Measurements from ENCODE around the gene CDHR4. TPM values are rescaled to one million over a fixed set of nuclear protein-coding genes. Genes with fewer than 3 reads are reported as not detected.
"Not testable (repeated sequence)": the region's sequence is repeated elsewhere in the genome, so short reads cannot be mapped to it uniquely, and the experiment has no call there.

Gene CDHR4
- polyA plus RNA-seq, 3 donors = not detected

- Mint-ChIP-seq H3K36me3 (peaks cover 32 to 54% of the 10 kb centered on the region in 2 donors), H3K4me3 (no peak overlapping the region), H3K27ac (peak overlapping the region in 1 of 7 donors; percentile 33), H3K9me3 (no peaks in the 10 kb centered on the region), H3K27me3 (ENCODE audit: low read depth in 3 of 3) (no peaks in the 10 kb centered on the region), H3K4me1 (no peaks in the 10 kb centered on the region)
- H3K9me3 ChIP-seq (replicated peaks in 1 of 2; ENCODE audit: control insufficient read depth in 1 of 2, insufficient read depth in 1 of 2, low read length in 2 of 2) = no peaks in the 10 kb centered on the region
- H3K4me3 ChIP-seq (replicated peaks in 1 of 3; ENCODE audit: low read depth in 2 of 3, low read length in 3 of 3) = no peak overlapping the region
- H3K27ac ChIP-seq (ENCODE audit: low read depth in 1 of 2, low read length in 2 of 2) = no peak overlapping the region
- no peaks in the 10 kb centered on the region for H3K27me3 ChIP-seq (ENCODE audit: control insufficient read depth in 2 of 2, insufficient read depth in 2 of 2, low read length in 2 of 2)
- no peak overlapping the region for H3K9ac ChIP-seq (ENCODE audit: insufficient read depth, low read length, poor library complexity, severe bottlenecking)
- intact Hi-C loops (cut with micrococcal nuclease) = no loop called here
- H2AFZ ChIP-seq (ENCODE audit: insufficient read depth, low read depth, low read length, poor library complexity, severe bottlenecking) = no peak overlapping the region
- H4K20me1 ChIP-seq (ENCODE audit: insufficient read depth, low read length) = no peaks in the 10 kb centered on the region
- no peak for TF ChIP-seq CTCF (IDR thresholded peaks at IDR 0.05)
- no peaks in the 10 kb centered on the region for H3K79me2 ChIP-seq (ENCODE audit: insufficient read depth, low read length)
- no peak for DNase-seq
- WGBS (ENCODE audit: insufficient coverage) = no CpG with 5 or more reads among the region's 3 CpGs
- no peak overlapping the region for H3K4me2 ChIP-seq (replicated peaks; ENCODE audit: extremely low read depth, low read length, poor library complexity, severe bottlenecking)
- no peaks in the 10 kb centered on the region for H3K4me1 ChIP-seq (ENCODE audit: control insufficient read depth in 1 of 2, insufficient read depth in 2 of 2, low read length in 2 of 2)
- peaks cover 24 to 55% of the 10 kb centered on the region in 2 donors for H3K36me3 ChIP-seq (replicated peaks in 1 of 2; ENCODE audit: control insufficient read depth in 1 of 2, insufficient read depth in 2 of 2, low read length in 2 of 2)
Measured at GRCh38 chr3:49831341-49831740, 31.7 kb upstream of the CDHR4 start.

- WGBS (ENCODE audit: insufficient coverage) = 100% methylated on average over 3 of the region's 6 CpGs
- Histone ChIP-seq H3K4me1 (ENCODE audit: control insufficient read depth in 1 of 2, insufficient read depth in 2 of 2, low read length in 2 of 2) (no peaks in the 10 kb centered on the region), H3K27ac (ENCODE audit: low read depth in 1 of 2, low read length in 2 of 2) (no peak overlapping the region), H3K4me3 (replicated peaks in 1 of 3; ENCODE audit: low read depth in 2 of 3, low read length in 3 of 3) (no peak overlapping the region), H2AFZ (ENCODE audit: insufficient read depth, low read depth, low read length, poor library complexity, severe bottlenecking) (no peak overlapping the region), H3K27me3 (ENCODE audit: control insufficient read depth in 2 of 2, insufficient read depth in 2 of 2, low read length in 2 of 2) (no peaks in the 10 kb centered on the region), H3K36me3 (replicated peaks in 1 of 2; ENCODE audit: control insufficient read depth in 1 of 2, insufficient read depth in 2 of 2, low read length in 2 of 2) (peaks cover 16 to 26% of the 10 kb centered on the region in 2 donors), H4K20me1 (ENCODE audit: insufficient read depth, low read length) (no peaks in the 10 kb centered on the region), H3K79me2 (ENCODE audit: insufficient read depth, low read length) (no peaks in the 10 kb centered on the region), H3K9me3 (replicated peaks in 1 of 2; ENCODE audit: control insufficient read depth in 1 of 2, insufficient read depth in 1 of 2, low read length in 2 of 2) (no peaks in the 10 kb centered on the region), H3K9ac (ENCODE audit: insufficient read depth, low read length, poor library complexity, severe bottlenecking) (no peak overlapping the region), H3K4me2 (replicated peaks; ENCODE audit: extremely low read depth, low read length, poor library complexity, severe bottlenecking) (no peak overlapping the region)
- peaks cover 0 to 1% (median 0%) of the 10 kb centered on the region in 3 donors for H3K27me3 Mint-ChIP-seq (ENCODE audit: low read depth in 3 of 3)
- intact Hi-C loops (cut with micrococcal nuclease) = no loop called here
- H3K27ac Mint-ChIP-seq = no peak overlapping the region
- no peak for TF ChIP-seq CTCF (IDR thresholded peaks at IDR 0.05)
- H3K9me3 Mint-ChIP-seq = no peaks in the 10 kb centered on the region
- DNase-seq = no peak
- peaks cover 20 to 30% of the 10 kb centered on the region in 2 donors for H3K36me3 Mint-ChIP-seq
- H3K4me3 Mint-ChIP-seq = no peak overlapping the region
- no peaks in the 10 kb centered on the region for H3K4me1 Mint-ChIP-seq
Measured at GRCh38 chr3:49826016-49826415, 26.3 kb upstream of the CDHR4 start.

GRCh38 chr3:49823131-49823530 is 23.5 kb upstream of the CDHR4 start:
- H3K27me3 Mint-ChIP-seq (ENCODE audit: low read depth in 3 of 3); H3K4me3 Mint-ChIP-seq; H3K4me1 Mint-ChIP-seq; H3K4me3 ChIP-seq (replicated peaks in 1 of 3; ENCODE audit: low read depth in 2 of 3, low read length in 3 of 3); H2AFZ ChIP-seq (ENCODE audit: insufficient read depth, low read depth, low read length, poor library complexity, severe bottlenecking); H3K9me3 ChIP-seq (replicated peaks in 1 of 2; ENCODE audit: control insufficient read depth in 1 of 2, insufficient read depth in 1 of 2, low read length in 2 of 2); H3K27me3 ChIP-seq (ENCODE audit: control insufficient read depth in 2 of 2, insufficient read depth in 2 of 2, low read length in 2 of 2); DNase-seq; H3K79me2 ChIP-seq (ENCODE audit: insufficient read depth, low read length); H3K9me3 Mint-ChIP-seq; H3K36me3 ChIP-seq (replicated peaks in 1 of 2; ENCODE audit: control insufficient read depth in 1 of 2, insufficient read depth in 2 of 2, low read length in 2 of 2); H3K9ac ChIP-seq (ENCODE audit: insufficient read depth, low read length, poor library complexity, severe bottlenecking); H3K36me3 Mint-ChIP-seq; H4K20me1 ChIP-seq (ENCODE audit: insufficient read depth, low read length); H3K27ac ChIP-seq (ENCODE audit: low read depth in 1 of 2, low read length in 2 of 2); intact Hi-C loops (cut with micrococcal nuclease); H3K4me1 ChIP-seq (ENCODE audit: control insufficient read depth in 1 of 2, insufficient read depth in 2 of 2, low read length in 2 of 2); H3K27ac Mint-ChIP-seq; H3K4me2 ChIP-seq (replicated peaks; ENCODE audit: extremely low read depth, low read length, poor library complexity, severe bottlenecking): not testable (repeated sequence)
- WGBS (ENCODE audit: insufficient coverage) = 80% methylated on average over 1 of the region's 3 CpGs

All from CD14-positive monocyte (primary cell).